ENCODE data around the gene NKX2-3. TPM values are rescaled to one million over a fixed set of nuclear protein-coding genes. Genes with fewer than 3 reads are reported as not detected.

Gene NKX2-3
- total RNA-seq, 1 donor from 2014 or later, result not detected

- Histone ChIP-seq H3K9ac (no peak overlapping the region), H3K36me3 (no peaks in the 10 kb centered on the region), H3K27me3 (peaks cover 100% of the 10 kb centered on the region), H3F3A (ENCODE audit: low read depth) (peaks cover 27% of the 10 kb centered on the region), H2AFZ (replicated peaks) (no peak overlapping the region), H3K4me2 (no peak overlapping the region), H3K27ac (no peak overlapping the region), H3K4me3 (no peak overlapping the region), H3K4me1 (peaks cover 16% of the 10 kb centered on the region), H3K9me3 (ENCODE audit: low read depth) (no peaks in the 10 kb centered on the region), H4K20me1 (ENCODE audit: low read depth) (peaks cover 98% of the 10 kb centered on the region), H3K79me2 (ENCODE audit: low read depth) (no peaks in the 10 kb centered on the region)
- TF ChIP-seq EZH2phosphoT487 (IDR thresholded peaks at IDR 0.05) (peak; percentile 97), EZH2 (IDR thresholded peaks at IDR 0.05) (peak; percentile 94), CTCF (IDR thresholded peaks at IDR 0.05) (no peak)
- no peak overlapping the region for H3K27ac Mint-ChIP-seq
- peaks cover 6% of the 10 kb centered on the region for H3K9me3 Mint-ChIP-seq
- H3K4me3 Mint-ChIP-seq, result no peak overlapping the region
- H3K27me3 Mint-ChIP-seq (ENCODE audit: insufficient read depth, low read depth), result peaks cover 94% of the 10 kb centered on the region
- DNase-seq (ENCODE audit: low spot score), result peak; percentile 58
- H3K36me3 Mint-ChIP-seq, result no peaks in the 10 kb centered on the region
- peaks cover 24% of the 10 kb centered on the region for H3K4me1 Mint-ChIP-seq
Observed at GRCh38 chr10:99527526-99528493, 4.9 kb upstream of the NKX2-3 start.

- peaks cover 20% of the 10 kb centered on the region for H3K4me1 Mint-ChIP-seq
- Histone ChIP-seq H3K9me3 (ENCODE audit: low read depth) (no peaks in the 10 kb centered on the region), H3K27me3 (peaks cover 100% of the 10 kb centered on the region), H4K20me1 (ENCODE audit: low read depth) (peaks cover 98% of the 10 kb centered on the region), H3K4me1 (peaks cover 10% of the 10 kb centered on the region), H3K9ac (no peak overlapping the region), H3F3A (ENCODE audit: low read depth) (peaks cover 17% of the 10 kb centered on the region), H2AFZ (replicated peaks) (no peak overlapping the region), H3K36me3 (no peaks in the 10 kb centered on the region), H3K4me2 (no peak overlapping the region), H3K79me2 (ENCODE audit: low read depth) (no peaks in the 10 kb centered on the region), H3K4me3 (no peak overlapping the region), H3K27ac (no peak overlapping the region)
- H3K36me3 Mint-ChIP-seq, result no peaks in the 10 kb centered on the region
- peaks cover 94% of the 10 kb centered on the region for H3K27me3 Mint-ChIP-seq (ENCODE audit: insufficient read depth, low read depth)
- TF ChIP-seq CTCF (IDR thresholded peaks at IDR 0.05) (no peak), EZH2 (IDR thresholded peaks at IDR 0.05) (peak; percentile 2)
- no peak overlapping the region for H3K4me3 Mint-ChIP-seq
- DNase-seq (ENCODE audit: low spot score), result no peak
- peaks cover 6% of the 10 kb centered on the region for H3K9me3 Mint-ChIP-seq
- no peak overlapping the region for H3K27ac Mint-ChIP-seq
Observed at GRCh38 chr10:99528494-99529441, 4.0 kb upstream of the NKX2-3 start.

GRCh38 chr10:99529591-99530107 lies 3.1 kb upstream of the NKX2-3 start:
- DNase-seq (ENCODE audit: low spot score), result peak; percentile 68
- no peak overlapping the region for H3K4me2 ChIP-seq

More at GRCh38 chr10:99529591-99530107, 3.1 kb upstream of the NKX2-3 start:
- Histone ChIP-seq H3F3A (ENCODE audit: low read depth) (peaks cover 16% of the 10 kb centered on the region), H4K20me1 (ENCODE audit: low read depth) (peaks cover 98% of the 10 kb centered on the region), H3K9me3 (ENCODE audit: low read depth) (no peaks in the 10 kb centered on the region), H3K79me2 (ENCODE audit: low read depth) (no peaks in the 10 kb centered on the region), H3K4me1 (peaks cover 8% of the 10 kb centered on the region), H3K27ac (no peak overlapping the region), H3K36me3 (no peaks in the 10 kb centered on the region), H2AFZ (replicated peaks) (no peak overlapping the region), H3K9ac (no peak overlapping the region), H3K4me3 (no peak overlapping the region), H3K27me3 (peaks cover 100% of the 10 kb centered on the region)
- TF ChIP-seq EZH2 (IDR thresholded peaks at IDR 0.05) (peak; percentile 95), EZH2phosphoT487 (IDR thresholded peaks at IDR 0.05) (peak; percentile 88), CTCF (IDR thresholded peaks at IDR 0.05) (no peak)
- Mint-ChIP-seq H3K27ac (no peak overlapping the region), H3K4me3 (peak overlapping the region; percentile 35), H3K4me1 (peaks cover 27% of the 10 kb centered on the region), H3K27me3 (ENCODE audit: insufficient read depth, low read depth) (peaks cover 95% of the 10 kb centered on the region), H3K36me3 (peaks cover 2% of the 10 kb centered on the region), H3K9me3 (peaks cover 3% of the 10 kb centered on the region)
